ENCODE results near the gene MYBPHL. TPM values are rescaled to one million over a fixed set of nuclear protein-coding genes. Genes with fewer than 3 reads are reported as not detected.

Gene MYBPHL
- total RNA-seq, 4 donors from 2014 or later, result 0.76 TPM; not detected in 3

GRCh38 chr1:109281680-109282496 is 24.9 kb downstream of the MYBPHL start:
- H3K4me1 ChIP-seq, result peaks cover 4 to 7% of the 10 kb centered on the region in 2 donors
- H3K27me3 ChIP-seq, result no peaks in the 10 kb centered on the region
- H3K27ac ChIP-seq, result no peak overlapping the region
- DNase-seq, result peak in 1 of 2 donors; percentile 14
- H3K9me3 ChIP-seq, result no peaks in the 10 kb centered on the region
- H3K4me3 ChIP-seq, result peak overlapping the region in 1 of 2 donors; percentile 53
- H3K36me3 ChIP-seq, result no peaks in the 10 kb centered on the region
- intact Hi-C loops (cut with DNase I; ENCODE audit: low total_unique reads), result loop anchor here (2.0 kb wide), 1 partner anchor 115 kb away; the partner anchor contains the start of gene SORT1
- TF ChIP-seq CTCF (IDR thresholded peaks at IDR 0.05), result no peak
- TF ChIP-seq POLR2A (IDR thresholded peaks at IDR 0.05), result no peak

- Histone ChIP-seq H3K27me3 (no peaks in the 10 kb centered on the region), H3K27ac (no peak overlapping the region), H3K9me3 (no peaks in the 10 kb centered on the region), H3K4me3 (no peak overlapping the region), H3K36me3 (no peaks in the 10 kb centered on the region), H3K4me1 (peaks cover 4 to 7% of the 10 kb centered on the region in 2 donors)
- no peak for TF ChIP-seq CTCF (IDR thresholded peaks at IDR 0.05)
- TF ChIP-seq POLR2A (IDR thresholded peaks at IDR 0.05), result no peak
- DNase-seq, result no peak
- intact Hi-C loops (cut with DNase I; ENCODE audit: low total_unique reads), result no loop called here
Observed at GRCh38 chr1:109280862-109281261, 25.9 kb downstream of the MYBPHL start.

GRCh38 chr1:109279615-109280278 is 27.1 kb downstream of the MYBPHL start:
- H3K4me3 ChIP-seq, result no peak overlapping the region
- intact Hi-C loops (cut with DNase I; ENCODE audit: low total_unique reads), result no loop called here
- H3K27ac ChIP-seq, result no peak overlapping the region

GRCh38 chr1:109277434-109278204 is 29.2 kb downstream of the MYBPHL start:
- intact Hi-C loops (cut with DNase I; ENCODE audit: low total_unique reads), result no loop called here
- no peaks in the 10 kb centered on the region for H3K27me3 ChIP-seq
- no peaks in the 10 kb centered on the region for H3K36me3 ChIP-seq
- H3K4me1 ChIP-seq, result peaks cover 0 to 4% of the 10 kb centered on the region in 2 donors
- no peak for TF ChIP-seq POLR2A (IDR thresholded peaks at IDR 0.05)
- peak; percentile 78 to 84 (median 82) for TF ChIP-seq CTCF (IDR thresholded peaks at IDR 0.05)
- DNase-seq, result peak; percentile 73 to 77
- H3K27ac ChIP-seq, result peak overlapping the region in 1 of 2 donors; percentile 1
- no peaks in the 10 kb centered on the region for H3K9me3 ChIP-seq
- H3K4me3 ChIP-seq, result no peak overlapping the region

More at GRCh38 chr1:109279615-109280278, 27.1 kb downstream of the MYBPHL start:
- no peaks in the 10 kb centered on the region for H3K27me3 ChIP-seq
- TF ChIP-seq CTCF (IDR thresholded peaks at IDR 0.05) (no peak), POLR2A (IDR thresholded peaks at IDR 0.05) (no peak)
- H3K9me3 ChIP-seq, result no peaks in the 10 kb centered on the region
- no peak for DNase-seq
- peaks cover 4 to 7% of the 10 kb centered on the region in 2 donors for H3K4me1 ChIP-seq
- no peaks in the 10 kb centered on the region for H3K36me3 ChIP-seq

Measured in uterus (tissue), 4 donors.